GM18505 (cell line): ENCODE results near the gene DDX51.

ENCODE experiments used
- ATAC-seq: cut with Tn5 transposase; IDR thresholded peaks from one replicate; pipeline ENCODE4 v1.9.1; 2021; ENCODE audit not compliant: unreplicated experiment
- POLR2A ChIP-seq: IDR thresholded peaks from 4 replicates; pipeline ENCODE4 v1.6.1; 2011; ENCODE audit warnings: borderline replicate concordance; ENCODE audit not compliant: insufficient read depth, insufficient read length; ENCODE audit errors: extremely low read depth

The DDX51 gene, protein sequence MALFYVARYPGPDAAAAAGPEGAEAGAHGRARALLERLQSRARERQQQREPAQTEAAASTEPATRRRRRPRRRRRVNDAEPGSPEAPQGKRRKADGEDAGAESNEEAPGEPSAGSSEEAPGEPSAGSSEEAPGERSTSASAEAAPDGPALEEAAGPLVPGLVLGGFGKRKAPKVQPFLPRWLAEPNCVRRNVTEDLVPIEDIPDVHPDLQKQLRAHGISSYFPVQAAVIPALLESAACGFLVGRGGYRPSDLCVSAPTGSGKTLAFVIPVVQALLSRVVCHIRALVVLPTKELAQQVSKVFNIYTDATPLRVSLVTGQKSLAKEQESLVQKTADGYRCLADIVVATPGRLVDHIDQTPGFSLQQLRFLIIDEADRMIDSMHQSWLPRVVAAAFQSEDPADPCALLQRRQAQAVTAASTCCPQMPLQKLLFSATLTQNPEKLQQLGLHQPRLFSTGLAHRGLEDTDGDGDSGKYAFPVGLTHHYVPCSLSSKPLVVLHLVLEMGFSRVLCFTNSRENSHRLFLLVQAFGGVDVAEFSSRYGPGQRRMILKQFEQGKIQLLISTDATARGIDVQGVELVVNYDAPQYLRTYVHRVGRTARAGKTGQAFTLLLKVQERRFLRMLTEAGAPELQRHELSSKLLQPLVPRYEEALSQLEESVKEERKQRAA

DNA sequence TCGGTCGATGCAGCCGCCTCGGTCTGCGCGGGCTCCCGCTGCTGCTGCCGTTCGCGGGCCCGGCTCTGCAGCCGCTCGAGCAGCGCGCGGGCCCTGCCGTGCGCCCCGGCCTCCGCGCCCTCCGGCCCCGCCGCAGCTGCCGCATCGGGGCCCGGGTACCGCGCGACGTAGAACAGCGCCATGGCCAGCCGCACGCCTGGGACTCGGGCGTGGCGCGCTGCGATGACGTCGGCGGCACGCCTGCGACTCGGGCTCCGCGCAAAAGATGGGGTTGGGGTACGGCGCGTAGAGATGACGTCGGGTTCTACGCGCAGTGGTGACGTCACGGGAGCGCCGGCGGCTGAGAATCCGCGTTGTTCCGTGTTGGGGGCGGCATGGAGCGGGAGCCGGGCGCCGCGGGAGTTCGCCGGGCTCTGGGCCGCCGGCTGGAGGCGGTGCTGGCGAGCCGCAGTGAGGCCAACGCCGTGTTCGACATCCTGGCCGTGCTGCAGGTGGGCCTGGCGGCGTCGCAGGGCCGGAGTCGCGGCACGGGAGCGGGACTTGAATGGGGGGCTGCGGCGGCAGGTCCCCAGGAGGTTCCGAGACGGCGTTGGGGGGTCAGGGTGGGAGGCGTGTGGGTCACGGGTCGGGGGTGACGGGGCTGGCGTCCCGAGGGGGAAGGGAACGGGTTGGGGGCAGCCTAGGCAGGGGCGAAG lies at the start of gene DDX51, which contains the start of gene NOC4L:
TSS of gene DDX51 (minus strand) at position 205 of the 695 bp plus-strand sequence. CDS start at position 182, 23 bp downstream.
TSS of gene NOC4L (plus strand) at position 343 of the 695 bp plus-strand sequence. CDS start at position 375, 32 bp downstream.
- ATAC-seq: peak; percentile 83
- peak; percentile 80 for TF ChIP-seq POLR2A

DNA sequence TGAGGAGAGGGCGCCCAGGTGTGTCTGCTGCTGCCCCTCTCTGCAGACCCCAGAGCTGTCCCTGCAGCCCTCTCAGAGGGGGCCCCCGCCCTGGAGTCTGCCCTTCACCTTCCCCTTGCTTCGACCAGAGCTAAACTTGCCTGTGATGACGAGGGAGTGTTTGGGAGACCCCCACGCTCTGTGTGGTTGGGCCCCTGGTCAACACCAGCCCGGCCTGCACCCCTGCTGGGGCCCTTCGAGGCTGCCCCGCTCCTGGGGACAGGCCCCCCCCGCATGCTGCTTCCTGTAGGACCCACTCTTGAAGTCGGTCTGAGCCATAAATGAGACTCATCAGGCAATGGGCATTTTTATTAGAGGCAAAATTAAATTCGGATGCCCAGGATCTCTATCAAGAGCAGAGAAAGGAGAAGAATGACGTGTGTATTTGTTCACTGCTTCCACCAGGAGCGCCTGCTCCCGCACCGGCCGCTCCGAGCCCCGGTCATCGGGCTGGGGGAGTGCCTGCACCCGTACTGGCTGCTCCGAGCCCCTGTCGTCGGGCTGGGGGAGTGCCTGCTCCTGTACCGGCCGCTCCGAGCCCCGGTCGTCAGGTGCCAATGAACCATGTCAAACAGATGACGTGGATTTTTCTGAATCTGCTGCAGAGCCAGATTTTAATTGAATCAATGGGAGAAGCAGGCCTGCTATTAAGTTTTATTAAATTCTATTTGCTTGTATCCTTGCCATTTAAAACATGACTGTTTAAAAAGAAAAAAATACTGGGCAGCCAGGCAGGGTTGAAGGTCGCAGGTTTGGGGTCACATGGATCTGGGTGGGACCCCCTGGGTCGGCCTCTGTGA lies 47.8 kb upstream of the DDX51 start:
- no peak for TF ChIP-seq POLR2A
- no peak for ATAC-seq

DNA sequence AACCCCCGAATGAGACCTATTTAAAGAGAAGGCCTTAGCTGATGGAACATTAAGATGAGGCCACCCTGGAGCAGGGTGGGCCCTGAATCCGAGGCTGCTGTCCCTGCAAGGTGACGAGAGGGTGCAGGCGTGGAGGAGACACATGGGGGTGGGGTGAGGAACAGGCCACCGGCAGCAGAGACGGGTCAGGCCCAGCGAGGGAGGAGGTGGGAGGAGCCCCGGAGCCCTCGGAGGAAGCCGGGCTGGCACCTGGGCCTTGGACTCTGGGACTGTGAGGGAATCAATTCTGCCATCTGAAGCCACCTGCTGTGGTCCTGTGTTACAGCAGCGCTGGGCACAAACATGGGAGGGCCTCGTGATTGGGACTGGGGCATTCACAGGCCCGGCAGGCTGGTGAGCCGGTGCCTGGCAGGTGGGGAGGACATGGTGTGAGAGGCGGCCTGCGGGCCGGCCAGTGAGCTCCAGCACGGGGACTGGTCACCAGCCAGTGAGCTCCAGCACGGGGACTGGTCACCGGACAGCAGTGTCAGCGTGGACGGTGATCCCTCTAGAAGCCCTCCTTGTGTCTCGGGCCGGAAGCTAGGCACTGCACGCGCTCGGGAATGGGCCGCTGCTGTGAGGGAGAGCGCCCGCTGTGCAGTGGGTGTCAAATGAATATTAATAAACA lies 46.8 kb upstream of the DDX51 start:
- TF ChIP-seq POLR2A: no peak
- no peak for ATAC-seq

DNA sequence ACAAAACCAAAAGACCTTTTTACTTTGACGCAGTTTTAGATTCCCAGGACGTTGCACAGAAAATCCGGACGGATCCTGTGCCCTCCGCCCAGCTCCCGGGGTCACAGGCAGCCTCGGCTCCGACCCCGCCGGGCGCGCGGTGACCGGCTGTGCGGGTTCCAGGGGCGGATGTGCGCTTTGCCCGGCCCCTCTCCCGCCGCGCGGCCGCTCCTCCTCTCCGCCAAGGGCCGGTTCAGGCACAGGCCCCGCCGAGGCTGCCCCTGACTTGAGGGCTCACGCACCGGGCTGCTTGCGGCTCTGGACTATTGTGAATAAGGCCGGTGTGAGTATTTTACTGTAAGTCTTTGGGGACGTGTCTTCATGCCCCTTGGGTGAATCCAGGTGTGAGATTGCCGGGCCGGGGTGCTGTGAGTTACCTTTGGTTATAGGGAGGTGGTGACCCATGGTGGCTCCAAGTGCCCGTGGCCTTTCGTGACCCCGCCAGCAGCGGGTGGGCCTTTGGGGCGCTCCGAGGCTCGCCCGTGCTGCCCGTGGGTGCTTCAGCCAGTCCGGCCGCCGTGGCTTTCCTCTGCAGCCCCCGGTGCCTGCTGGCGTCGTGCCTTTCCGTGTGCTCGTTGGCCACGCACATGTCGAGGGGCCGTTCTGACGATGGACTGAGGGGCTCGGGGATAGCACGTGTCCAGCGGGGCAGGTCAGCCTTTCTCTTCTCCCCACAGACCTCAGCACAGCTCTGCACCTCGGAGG lies 46.1 kb upstream of the DDX51 start:
- ATAC-seq: no peak
- no peak for TF ChIP-seq POLR2A

DNA sequence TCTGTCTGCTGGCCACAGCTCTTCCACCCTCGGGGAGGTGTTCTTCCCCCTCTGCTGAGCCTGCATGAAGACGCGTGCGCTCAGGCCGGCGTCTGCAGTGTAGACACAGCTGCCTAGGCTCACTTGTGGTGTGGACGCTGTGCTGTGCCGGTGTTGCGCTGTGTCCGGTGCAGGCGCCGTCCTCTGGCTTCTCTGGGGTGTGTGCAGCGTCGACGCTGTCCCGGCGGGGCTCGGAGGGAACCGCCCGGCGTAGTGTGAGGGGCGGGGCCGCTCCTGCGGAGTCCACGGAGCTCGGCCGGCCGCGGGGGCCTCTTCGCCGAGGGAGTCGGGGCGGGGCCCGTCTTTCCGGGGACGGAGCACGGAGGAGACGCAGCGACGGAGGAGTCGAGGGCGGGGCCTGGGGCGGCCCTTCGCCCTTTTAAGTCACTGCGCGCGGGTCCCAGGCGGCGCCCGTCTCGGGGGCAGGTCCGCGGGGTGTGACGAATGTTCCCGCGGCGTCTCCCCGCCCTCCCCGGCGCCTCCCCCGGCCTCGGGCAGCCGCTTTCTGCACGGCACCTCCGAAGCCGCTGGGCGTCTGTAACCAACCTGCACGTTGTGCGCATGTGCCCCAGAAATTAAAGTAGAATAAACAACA lies 45.4 kb upstream of the DDX51 start:
- TF ChIP-seq POLR2A: no peak
- ATAC-seq: peak; percentile 78

DNA sequence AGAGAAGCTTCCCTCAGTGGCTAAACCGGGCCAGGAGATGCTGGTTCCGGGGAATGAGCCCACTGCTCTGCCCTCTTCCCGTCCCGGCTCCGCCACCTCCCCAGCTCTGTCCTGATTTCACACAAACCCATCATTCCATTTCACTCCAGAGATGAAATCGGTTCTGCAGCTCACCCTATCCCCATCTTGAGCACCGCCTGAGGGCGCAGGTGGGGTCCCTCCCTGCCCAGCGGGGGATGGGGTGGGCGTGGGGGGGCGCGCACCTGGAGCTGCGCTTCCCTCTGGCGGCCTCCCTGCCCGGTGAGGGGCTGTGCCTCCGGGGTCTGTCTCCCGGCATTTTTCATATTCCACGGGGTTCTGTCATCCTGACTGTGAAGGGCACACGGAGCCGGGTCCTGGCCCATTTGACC lies 44.8 kb upstream of the DDX51 start:
- ATAC-seq: no peak
- TF ChIP-seq POLR2A: no peak

DNA sequence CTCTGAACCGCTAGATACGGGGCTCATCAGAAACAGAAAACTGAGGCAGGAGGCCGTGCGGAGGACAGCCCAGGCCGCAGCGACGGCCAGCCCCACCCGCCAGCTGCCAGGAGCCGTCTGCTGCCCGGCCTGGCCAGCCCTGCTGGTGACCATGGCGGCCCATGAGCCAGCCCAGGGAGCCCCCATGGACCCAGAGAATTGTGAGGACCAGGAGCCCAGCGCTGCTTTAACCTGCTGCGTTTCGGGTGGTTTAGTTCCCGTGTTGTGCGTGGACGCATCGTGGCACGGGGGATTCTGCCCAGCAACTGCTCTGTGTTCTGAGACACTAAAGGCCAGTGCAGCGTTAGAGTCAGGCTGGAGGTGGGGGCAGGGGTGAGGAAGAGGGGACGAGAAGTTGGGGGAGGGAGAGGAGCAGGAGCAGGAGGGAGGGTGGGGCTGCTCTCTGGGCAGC lies 44.4 kb upstream of the DDX51 start:
- no peak for TF ChIP-seq POLR2A
- no peak for ATAC-seq

DNA sequence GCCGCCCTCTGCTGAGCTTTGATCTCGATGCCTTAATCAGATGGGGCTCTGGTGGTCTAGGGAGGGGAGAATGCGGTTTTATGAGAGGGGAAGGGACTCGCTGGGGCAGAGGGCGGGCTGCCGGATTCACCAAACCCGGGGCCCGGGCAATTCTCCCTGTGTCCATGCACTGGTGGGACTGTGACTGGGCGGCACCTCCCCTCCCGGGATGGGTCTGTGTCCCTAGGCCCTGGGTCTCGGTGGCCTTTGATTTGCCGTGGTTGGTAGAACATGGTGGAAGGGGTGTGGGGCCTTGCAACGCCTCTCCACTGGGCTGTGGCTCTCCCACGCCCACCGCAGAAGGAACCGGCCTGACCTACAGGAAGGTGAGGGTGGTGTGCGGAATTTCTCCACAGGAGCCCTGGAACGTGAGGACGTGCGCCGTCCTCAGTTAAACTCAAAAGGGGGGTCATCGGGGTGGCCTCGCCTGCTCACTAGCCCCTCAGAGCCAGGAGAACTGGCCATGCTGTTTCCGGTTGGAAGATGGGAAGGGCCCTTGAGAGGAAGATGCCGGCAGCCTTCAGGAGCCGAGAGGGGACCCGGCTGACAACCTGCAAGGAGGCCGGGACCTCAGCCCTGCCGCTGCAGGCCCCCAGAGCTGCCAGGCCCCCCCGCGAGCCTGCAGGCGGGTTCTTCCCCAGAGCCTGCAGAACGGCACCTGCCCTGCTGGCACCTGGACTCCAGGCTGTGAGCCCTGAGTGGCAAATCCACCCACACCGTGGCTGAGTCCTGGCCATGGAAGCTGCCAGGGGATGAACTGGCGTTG lies 43.7 kb upstream of the DDX51 start:
- ATAC-seq: no peak
- TF ChIP-seq POLR2A: no peak

DNA sequence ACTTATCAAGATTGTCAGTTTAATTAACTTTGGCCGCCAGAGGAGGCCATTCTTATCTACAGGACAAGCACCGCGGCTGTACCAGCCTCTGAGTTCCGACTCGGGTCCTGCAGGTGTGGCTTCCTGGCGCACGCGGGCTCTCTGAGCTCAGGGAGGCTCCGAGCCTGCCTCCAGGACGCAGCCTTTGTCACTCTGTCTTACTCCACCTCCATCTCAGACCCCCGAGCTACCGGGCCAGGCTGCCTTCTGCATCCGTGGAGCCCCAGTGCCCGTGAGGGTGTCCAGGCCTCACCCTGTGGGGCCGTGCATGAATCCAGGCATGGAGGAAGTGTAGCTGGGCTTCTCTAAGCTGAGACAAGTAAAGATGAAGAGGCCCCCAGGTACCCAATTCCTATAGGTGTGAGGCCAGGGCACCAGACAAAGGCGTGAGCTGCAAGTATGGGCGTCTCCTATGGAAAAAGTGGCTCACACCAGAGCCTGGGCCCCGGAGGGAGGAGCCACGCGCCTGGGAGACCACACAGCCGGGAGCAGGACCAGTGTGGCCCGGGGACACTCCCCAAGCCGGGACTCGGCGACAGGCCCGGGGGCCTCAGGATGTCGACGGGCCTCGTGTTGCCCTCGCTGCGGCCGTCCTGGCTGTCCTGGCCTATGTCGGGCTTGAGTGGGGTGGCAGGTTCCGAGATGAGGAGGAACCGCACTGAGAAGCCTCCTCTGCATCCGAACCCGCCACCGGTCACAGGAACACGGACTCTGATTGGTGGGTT lies 42.9 kb upstream of the DDX51 start:
- no peak for TF ChIP-seq POLR2A
- ATAC-seq: no peak
